GM21360 (cell line): Measurements from ENCODE around the gene GPX2.

Experiments
- ATAC-seq: cut with Tn5 transposase; IDR thresholded peaks from one replicate; pipeline ENCODE4 v1.9.1; 2021; ENCODE audit warnings: mild to moderate bottlenecking, moderate library complexity; ENCODE audit not compliant: unreplicated experiment

The GPX2 gene

GRCh38 chr14:64940336-64940910 is 2.1 kb downstream of the GPX2 start:
- ATAC-seq: no peak

- no peak for ATAC-seq
Measured at GRCh38 chr14:64939817-64940190, 2.7 kb downstream of the GPX2 start.

GRCh38 chr14:64938972-64939816 is 3.4 kb downstream of the GPX2 start:
- no peak for ATAC-seq

DNA sequence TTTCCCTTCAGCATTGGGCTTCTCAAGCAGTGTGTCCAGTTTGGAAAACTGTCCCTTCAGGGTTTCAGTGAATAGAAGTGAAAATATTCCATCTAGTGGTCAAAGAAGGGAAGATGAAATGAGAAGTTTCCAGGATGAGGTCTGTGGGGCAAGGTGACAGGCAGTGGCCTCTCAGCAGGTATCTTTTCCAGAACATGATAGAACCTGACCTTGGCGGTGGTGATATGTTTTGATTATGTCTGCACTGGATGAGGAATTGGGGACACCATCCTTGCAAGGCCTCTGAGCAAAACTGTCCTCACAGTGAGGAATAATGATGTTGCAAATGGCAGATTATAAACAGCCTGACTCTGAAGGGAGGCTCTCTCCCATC is 4.7 kb downstream of the GPX2 start:
- ATAC-seq: no peak

GRCh38 chr14:64937171-64937820 is 5.2 kb downstream of the GPX2 start:
- no peak for ATAC-seq

GRCh38 chr14:64935508-64935907 is 7.0 kb downstream of the GPX2 start:
- ATAC-seq: no peak

DNA sequence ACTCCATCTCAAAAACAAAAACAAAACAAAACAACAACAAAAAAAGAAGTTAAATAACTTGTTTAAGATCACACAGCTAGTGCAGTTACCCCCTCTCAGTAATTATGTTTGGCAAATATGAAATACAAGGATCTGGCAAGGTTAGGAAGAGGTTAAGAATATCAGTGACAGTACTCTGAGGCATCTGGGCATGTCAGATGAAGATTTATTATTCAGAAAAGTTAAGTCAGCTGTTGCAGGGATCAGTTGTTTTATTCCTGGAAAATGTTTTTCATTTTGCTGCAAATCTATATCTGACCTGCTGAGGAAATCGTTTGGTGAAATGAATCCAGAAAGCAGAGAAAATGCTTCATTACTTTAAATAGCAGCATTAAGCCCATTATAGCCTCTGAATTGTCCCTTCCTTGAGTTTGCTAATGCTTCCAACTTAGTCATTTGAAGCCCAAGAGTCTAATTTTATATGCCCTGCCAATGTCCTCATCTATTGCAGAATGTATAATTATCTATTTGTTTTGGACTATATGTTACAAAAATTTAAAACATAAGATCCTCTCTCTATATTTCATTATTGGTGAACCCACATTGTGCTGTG is 8.1 kb downstream of the GPX2 start:
- ATAC-seq: no peak

DNA sequence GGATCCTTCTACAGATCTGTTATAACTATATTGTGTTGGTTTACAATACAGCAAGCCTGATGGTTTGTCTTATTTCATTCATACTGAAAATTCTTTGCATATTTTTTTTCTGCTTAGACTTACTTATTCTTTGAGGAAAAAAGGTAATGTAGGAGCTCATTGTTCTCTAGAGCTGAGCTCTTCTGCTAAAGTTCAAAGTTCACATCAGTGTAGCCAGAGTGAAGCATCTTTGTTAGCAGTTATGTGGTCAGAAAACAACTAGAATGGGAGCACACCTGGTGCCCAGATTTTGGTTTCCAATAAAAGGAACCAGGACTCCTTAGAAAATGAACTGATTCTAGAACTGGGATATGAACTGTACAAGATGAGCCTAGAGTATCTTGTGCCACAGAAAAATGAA is 10.3 kb downstream of the GPX2 start:
- ATAC-seq: no peak

- no peak for ATAC-seq
Measured at GRCh38 chr14:64931123-64931522, 11.4 kb downstream of the GPX2 start.

GRCh38 chr14:64930085-64930843 is 12.3 kb downstream of the GPX2 start:
- ATAC-seq: no peak

DNA sequence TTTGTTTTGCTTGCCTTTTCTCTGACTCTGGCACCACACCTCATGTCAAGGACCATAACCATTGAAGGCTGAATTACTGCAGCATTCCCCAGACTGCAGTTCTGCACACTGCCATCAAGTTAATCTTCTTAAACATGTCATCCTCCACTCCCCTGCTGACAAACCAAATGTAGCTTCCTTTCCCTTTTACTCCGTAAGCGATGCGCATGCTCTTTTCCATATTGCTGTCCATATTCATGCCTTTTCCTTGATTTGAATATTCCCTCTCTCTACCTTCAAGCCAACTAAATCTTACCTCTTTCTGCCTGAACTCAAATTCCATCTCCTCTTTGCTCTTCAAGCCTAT is 13.6 kb downstream of the GPX2 start:
- no peak for ATAC-seq

DNA sequence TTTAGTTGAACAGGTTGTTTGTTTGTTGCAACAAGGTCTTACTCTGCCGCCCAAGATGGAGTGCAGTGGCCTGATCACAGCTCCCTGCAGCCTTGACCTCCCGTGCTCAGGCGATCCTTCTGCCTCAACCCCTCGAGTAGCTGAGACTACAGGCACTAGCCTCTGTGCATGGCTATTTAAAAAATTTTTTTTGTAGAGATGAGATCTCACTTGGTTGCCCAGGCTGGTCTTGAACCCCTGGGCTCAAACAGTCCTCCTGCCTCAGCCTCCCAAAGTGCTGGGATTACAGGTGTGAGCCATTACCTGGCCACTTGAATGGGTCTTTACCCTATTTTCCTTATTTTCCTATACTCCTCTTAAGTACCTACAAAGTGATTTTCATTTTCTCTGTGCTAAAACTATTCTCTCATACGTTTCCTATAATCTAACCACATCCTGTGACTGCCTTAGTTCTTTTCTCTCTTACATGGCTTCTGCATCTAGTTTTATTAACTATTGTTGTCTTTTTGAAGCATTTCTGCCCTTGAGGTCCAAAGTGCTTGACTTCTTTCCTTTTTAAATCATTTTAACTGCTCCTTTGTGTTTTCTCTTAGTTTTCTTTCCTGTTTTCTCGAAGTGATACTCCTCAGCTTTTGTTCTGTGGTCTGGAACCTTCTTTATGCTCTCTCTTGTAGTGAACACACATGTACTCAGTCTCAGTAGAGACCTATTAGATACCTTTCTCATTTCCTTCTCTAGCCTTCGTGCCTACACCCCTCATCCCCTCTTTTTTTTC is 14.1 kb downstream of the GPX2 start:
- ATAC-seq: no peak

DNA sequence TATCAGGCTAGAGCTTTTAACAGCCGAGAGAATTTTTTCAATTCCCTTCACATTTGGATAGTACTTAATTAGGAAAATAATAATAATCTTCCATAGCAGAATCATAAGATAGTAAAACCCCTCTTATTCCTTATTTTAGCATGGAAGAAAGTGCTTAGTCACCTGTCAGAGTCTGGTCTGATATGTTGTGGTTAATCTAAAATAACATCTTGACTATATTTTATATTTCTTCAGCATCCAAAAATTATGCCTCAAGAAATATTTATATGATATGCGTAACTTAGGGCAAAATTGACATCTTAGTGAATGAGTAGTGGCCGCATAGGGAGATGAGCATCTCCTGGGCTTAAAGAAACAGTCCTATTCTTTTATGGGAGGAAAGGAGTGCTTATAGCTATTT is 15.5 kb downstream of the GPX2 start:
- no peak for ATAC-seq

- no peak for ATAC-seq
Measured at GRCh38 chr14:64926398-64926995, 16.0 kb downstream of the GPX2 start.

DNA sequence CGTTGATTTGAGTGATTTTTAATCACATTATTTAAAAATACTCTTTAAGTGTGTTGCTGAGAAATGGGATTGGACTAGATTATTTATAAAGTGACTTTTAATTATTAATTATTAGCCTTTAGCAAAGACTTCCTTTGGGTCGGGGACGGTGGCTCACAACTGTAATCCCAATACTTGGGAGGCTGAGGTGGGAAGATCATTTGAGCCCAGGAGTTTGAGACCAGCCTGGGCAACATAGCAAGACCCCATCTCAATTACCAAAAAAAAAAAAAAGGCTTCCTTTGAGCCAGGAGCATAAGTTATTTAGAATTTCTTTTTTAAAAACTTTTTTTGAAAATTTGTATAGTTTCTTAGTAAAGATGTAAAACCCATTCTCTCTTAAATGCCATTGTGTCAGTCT is 19.5 kb downstream of the GPX2 start:
- no peak for ATAC-seq

DNA sequence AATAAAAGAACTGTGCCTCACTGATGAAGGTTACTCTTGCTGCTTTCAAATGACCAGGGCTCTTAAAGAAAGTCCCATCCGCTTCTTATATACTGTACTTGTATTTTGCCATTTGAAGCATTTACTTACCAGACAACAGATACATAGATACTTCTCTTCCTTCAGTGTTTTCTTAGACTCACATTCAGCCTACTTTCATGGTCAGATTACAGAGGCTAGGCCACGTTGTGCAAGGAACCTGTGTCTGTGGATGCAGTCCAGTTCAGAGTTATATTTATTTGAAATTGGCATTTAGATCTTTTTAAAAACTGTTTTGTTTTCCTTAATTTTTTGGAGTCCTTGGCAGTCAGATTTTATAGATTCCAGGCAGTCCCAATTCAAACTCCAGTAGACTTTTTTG is 22.1 kb downstream of the GPX2 start:
- no peak for ATAC-seq

GRCh38 chr14:64919618-64920017 is 22.9 kb downstream of the GPX2 start:
- ATAC-seq: no peak

- no peak for ATAC-seq
Measured at GRCh38 chr14:64919215-64919614, 23.3 kb downstream of the GPX2 start.

GRCh38 chr14:64918216-64918615 is 24.3 kb downstream of the GPX2 start:
- no peak for ATAC-seq

- ATAC-seq: no peak
Measured at GRCh38 chr14:64915797-64916196, 26.7 kb downstream of the GPX2 start.
